ENCODE results near the gene POGLUT3. TPM values are rescaled to one million over a fixed set of nuclear protein-coding genes. Genes with fewer than 3 reads are reported as not detected.

Gene POGLUT3
- total RNA-seq, 1 donor from 2014 or later = 37.7 TPM

Other genes starting within 250 kb of the POGLUT3 start
- 1.5 TPM for gene C11orf65, start 30.9 kb downstream of the POGLUT3 start, total RNA-seq
- 19.5 TPM for gene EXPH5, start 95.4 kb upstream of the POGLUT3 start, total RNA-seq
- gene DDX10, start 166.7 kb upstream of the POGLUT3 start, total RNA-seq = 50.4 TPM